ENCODE results near the gene MMAB. TPM values are rescaled to one million over a fixed set of nuclear protein-coding genes. Genes with fewer than 3 reads are reported as not detected.
"Not testable (repeated sequence)": the region's sequence is repeated elsewhere in the genome, so short reads cannot be mapped to it uniquely, and the experiment has no call there.

MMAB gene
- total and polyA plus RNA-seq, 8 donors: 6.2 to 71.2 (median 29.8) TPM

DNA sequence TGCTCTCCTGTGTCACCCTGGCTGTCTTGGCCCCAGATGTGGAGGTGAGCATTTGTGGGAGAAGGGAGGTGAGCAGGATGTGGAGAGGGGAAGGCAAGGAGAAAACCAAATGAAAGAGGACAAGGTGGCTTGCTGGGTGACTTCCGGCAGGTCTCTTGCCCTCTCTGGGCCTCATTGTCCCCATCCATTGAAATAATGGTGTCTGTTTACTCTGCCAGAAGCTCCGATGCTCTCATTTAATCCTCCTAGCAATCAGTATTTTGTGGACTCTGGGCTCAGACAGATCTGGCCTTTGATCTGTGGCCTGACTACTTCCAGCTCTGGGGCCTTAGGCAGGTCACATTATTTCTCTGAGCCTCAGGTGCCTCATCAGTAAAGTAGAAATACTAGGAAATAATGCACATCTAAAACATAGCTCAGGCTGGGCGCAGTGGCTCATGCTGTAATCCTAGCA, 30.9 kb upstream of the MMAB start:
- peaks cover 7 to 12% (median 10%) of the 10 kb centered on the region in 4 donors for H3K4me1 ChIP-seq
- H3K27me3 ChIP-seq: peaks cover 0 to 61% (median 0%) of the 10 kb centered on the region in 3 donors
- no peak overlapping the region for H3K27ac ChIP-seq
- TF ChIP-seq EP300 (IDR thresholded peaks at IDR 0.05) (no peak), POLR2A (IDR thresholded peaks at IDR 0.05) (no peak), POLR2AphosphoS5 (IDR thresholded peaks at IDR 0.05) (no peak)
- TF ChIP-seq, protein P1, sequence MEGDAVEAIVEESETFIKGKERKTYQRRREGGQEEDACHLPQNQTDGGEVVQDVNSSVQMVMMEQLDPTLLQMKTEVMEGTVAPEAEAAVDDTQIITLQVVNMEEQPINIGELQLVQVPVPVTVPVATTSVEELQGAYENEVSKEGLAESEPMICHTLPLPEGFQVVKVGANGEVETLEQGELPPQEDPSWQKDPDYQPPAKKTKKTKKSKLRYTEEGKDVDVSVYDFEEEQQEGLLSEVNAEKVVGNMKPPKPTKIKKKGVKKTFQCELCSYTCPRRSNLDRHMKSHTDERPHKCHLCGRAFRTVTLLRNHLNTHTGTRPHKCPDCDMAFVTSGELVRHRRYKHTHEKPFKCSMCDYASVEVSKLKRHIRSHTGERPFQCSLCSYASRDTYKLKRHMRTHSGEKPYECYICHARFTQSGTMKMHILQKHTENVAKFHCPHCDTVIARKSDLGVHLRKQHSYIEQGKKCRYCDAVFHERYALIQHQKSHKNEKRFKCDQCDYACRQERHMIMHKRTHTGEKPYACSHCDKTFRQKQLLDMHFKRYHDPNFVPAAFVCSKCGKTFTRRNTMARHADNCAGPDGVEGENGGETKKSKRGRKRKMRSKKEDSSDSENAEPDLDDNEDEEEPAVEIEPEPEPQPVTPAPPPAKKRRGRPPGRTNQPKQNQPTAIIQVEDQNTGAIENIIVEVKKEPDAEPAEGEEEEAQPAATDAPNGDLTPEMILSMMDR (IDR thresholded peaks at IDR 0.05): no peak
- no peak for DNase-seq
- H3K9me3 ChIP-seq: no peaks in the 10 kb centered on the region
- WGBS, 5 donors: 82 to 92% (median 88%) methylated on average over 3 of the region's 3 CpGs
- no peaks in the 10 kb centered on the region for H3K36me3 ChIP-seq
- intact Hi-C loops (cut with DNase I; ENCODE audit: low total_unique reads): no loop called here
- H3K4me3 ChIP-seq: no peak overlapping the region

DNA sequence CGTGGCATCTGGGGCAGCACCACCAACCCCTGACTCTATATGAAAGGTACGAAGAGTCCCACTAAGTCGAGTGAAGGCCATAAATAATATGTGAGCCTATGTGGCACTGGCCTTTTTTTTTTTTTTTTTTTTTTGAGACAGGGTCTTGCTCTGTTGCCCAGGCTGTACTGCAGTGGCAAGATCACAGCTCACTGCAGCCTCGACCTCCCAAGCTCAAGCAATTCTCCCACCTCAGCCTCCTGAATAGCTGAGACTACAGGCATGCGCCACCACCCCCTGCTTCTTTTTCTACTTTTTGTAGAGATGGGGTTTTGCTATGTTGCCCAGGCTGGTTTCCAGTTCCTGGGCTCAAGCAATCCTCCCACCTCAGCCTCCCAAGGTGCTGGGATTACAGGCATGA, 28.8 kb upstream of the MMAB start:
- H3K4me3 ChIP-seq; DNase-seq; H3K9me3 ChIP-seq; intact Hi-C loops (cut with DNase I; ENCODE audit: low total_unique reads); H3K36me3 ChIP-seq; H3K27ac ChIP-seq: not testable (repeated sequence)
- Histone ChIP-seq H3K4me1 (peaks cover 7 to 22% (median 17%) of the 10 kb centered on the region in 4 donors), H3K27me3 (peaks cover 0 to 40% (median 0%) of the 10 kb centered on the region in 3 donors)
- 78 to 89% (median 88%) methylated on average over 5 of the region's 5 CpGs for WGBS, 5 donors

DNA sequence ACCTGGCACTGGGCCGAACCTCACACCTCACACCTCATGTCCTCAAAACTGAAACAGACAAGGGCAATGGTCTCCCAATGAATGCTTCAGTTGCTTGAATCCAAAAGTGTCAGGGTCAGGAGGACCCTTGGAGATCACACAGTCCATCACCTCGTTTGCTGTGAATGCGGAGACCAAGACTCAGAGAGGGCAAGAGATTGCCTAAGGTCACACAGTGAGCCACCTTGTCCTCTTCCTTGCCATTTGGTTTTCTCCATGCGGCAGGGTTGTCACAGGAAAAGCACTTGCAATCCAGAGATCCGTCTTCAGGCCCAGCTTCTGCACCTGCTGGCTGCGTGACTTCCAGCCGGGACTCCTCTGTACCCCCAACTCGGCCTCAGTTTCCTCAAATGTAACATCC, 28.3 kb upstream of the MMAB start:
- TF ChIP-seq POLR2AphosphoS5 (IDR thresholded peaks at IDR 0.05) (no peak), POLR2A (IDR thresholded peaks at IDR 0.05) (no peak), EP300 (IDR thresholded peaks at IDR 0.05) (no peak)
- TF ChIP-seq, protein P1 (IDR thresholded peaks at IDR 0.05): no peak
- H3K4me3 ChIP-seq: no peak overlapping the region
- 88 to 92% (median 92%) methylated on average over 7 to 8 of the region's 8 CpGs for WGBS, 5 donors
- H3K27me3 ChIP-seq: peaks cover 0 to 35% (median 0%) of the 10 kb centered on the region in 3 donors
- DNase-seq: no peak
- peaks cover 5 to 17% (median 12%) of the 10 kb centered on the region in 4 donors for H3K4me1 ChIP-seq
- intact Hi-C loops (cut with DNase I; ENCODE audit: low total_unique reads): no loop called here
- H3K9me3 ChIP-seq: no peaks in the 10 kb centered on the region
- peaks cover 0 to 5% (median 4%) of the 10 kb centered on the region in 4 donors for H3K36me3 ChIP-seq
- no peak overlapping the region for H3K27ac ChIP-seq

DNA sequence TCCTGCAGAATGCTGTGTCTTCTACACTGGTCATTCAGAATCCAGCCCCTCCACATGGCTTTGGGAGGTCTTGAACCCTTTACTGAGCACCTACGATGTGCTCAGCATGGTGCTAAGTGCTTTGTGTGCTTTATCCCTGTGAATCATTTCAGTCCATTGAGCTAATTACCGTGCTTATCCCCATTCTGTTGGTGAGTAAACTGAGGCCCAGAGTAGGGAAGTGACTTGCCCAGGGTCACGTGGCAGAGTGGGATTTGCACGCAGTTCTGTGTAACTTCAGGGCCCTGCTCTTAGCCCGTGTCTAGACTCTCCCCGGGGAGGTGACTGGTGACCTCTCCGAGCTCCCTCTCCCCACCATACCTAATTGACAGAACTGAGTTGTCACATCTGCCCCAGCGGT, 27.7 kb upstream of the MMAB start:
- Histone ChIP-seq H3K36me3 (peaks cover 0 to 10% (median 10%) of the 10 kb centered on the region in 4 donors), H3K4me3 (no peak overlapping the region), H3K9me3 (no peaks in the 10 kb centered on the region), H3K27me3 (peaks cover 0 to 29% (median 0%) of the 10 kb centered on the region in 3 donors), H3K27ac (no peak overlapping the region), H3K4me1 (peaks cover 0 to 11% (median 7%) of the 10 kb centered on the region in 4 donors)
- no peak for TF ChIP-seq POLR2A (IDR thresholded peaks at IDR 0.05)
- no peak for DNase-seq
- 88 to 93% (median 92%) methylated on average over 8 of the region's 8 CpGs for WGBS, 5 donors
- intact Hi-C loops (cut with DNase I; ENCODE audit: low total_unique reads): no loop called here

DNA sequence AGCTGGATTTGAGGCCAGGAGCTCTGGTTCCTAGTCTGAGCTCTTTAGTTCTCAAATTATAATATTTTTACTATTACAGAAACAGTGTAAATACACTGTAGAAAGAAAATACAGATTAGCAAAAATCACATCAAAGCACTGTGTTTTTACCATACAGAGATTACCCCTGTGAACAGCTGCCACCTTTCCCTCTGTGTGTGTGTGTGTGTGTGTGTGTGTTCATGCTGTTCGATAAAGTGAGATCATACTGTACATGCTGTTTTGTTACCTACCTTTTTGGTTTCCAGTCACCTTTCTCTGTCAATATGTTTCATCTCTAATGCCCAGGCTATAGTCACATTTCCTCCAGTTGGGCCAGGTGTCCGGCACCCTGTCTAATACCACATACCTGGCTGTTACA, 27.2 kb upstream of the MMAB start:
- DNase-seq: no peak
- 66 to 87% (median 80%) methylated on average over 2 of the region's 2 CpGs for WGBS, 5 donors
- Histone ChIP-seq H3K9me3 (no peaks in the 10 kb centered on the region), H3K4me1 (peaks cover 0 to 11% (median 6%) of the 10 kb centered on the region in 4 donors), H3K4me3 (no peak overlapping the region), H3K36me3 (peaks cover 0 to 15% (median 15%) of the 10 kb centered on the region in 4 donors), H3K27ac (no peak overlapping the region), H3K27me3 (peaks cover 0 to 24% (median 0%) of the 10 kb centered on the region in 3 donors)
- intact Hi-C loops (cut with DNase I; ENCODE audit: low total_unique reads): no loop called here
- TF ChIP-seq POLR2AphosphoS5 (IDR thresholded peaks at IDR 0.05) (no peak), EP300 (IDR thresholded peaks at IDR 0.05) (no peak), POLR2A (IDR thresholded peaks at IDR 0.05) (no peak)
- TF ChIP-seq, protein P1 (IDR thresholded peaks at IDR 0.05): no peak
